PC-9 (cell line): ENCODE data around the gene LCOR. TPM values are rescaled to one million over a fixed set of nuclear protein-coding genes. Genes with fewer than 3 reads are reported as not detected.

Experiments
- BruUV-seq: library from RNA; stranded (reverse); fragments of 400-500 nt; replicated peaks from 2 replicates; lab custom pipeline; 2021; lab: Mats Ljungman, UMichigan
- CTCF ChIA-PET: fragments of 300-600 bp; sonication (Branson Sonifier 250); formaldehyde crosslinking; loops from one replicate; lab custom pipeline; 2022; ENCODE audit warnings: antibody characterized with exemption; lab: Charles Lee
- POLR2A ChIA-PET: fragments of 300-600 bp; sonication (Branson Sonifier 250); formaldehyde crosslinking; loops from one replicate; lab custom pipeline; 2022; ENCODE audit warnings: antibody characterized with exemption; ENCODE audit not compliant: unreplicated experiment; lab: Charles Lee
- DNase-seq, 2 experiments: peaks; one replicate each; pipeline versions ENCODE4 v3.0.0 to v3.0.0-alpha.2; 2015 to 2022; ENCODE audit warnings: mixed read lengths in 1 of 2
- H2AFZ ChIP-seq: fragments of 200-600 bp; sonication (generic); 2 replicates; pipeline ENCODE4 v1.8.1; 2017; ENCODE audit warnings: antibody characterized with exemption
- H3F3A ChIP-seq: fragments of 200-600 bp; sonication (generic); 2 replicates; pipeline ENCODE4 v1.8.1; 2017; ENCODE audit warnings: antibody characterized with exemption, mild to moderate bottlenecking, low read depth; ENCODE audit not compliant: insufficient read depth
- H3K27ac ChIP-seq: fragments of 200-600 bp; sonication (generic); 2 replicates; pipeline ENCODE4 v1.6.1; 2016; ENCODE audit warnings: mixed run types
- H3K27me3 ChIP-seq: fragments of 200-600 bp; sonication (generic); 2 replicates; pipeline ENCODE4 v1.6.1; 2016; ENCODE audit warnings: low read depth, mixed run types; ENCODE audit not compliant: insufficient read depth
- H3K36me3 ChIP-seq: fragments of 200-600 bp; sonication (generic); 2 replicates; pipeline ENCODE4 v1.6.1; 2016; ENCODE audit warnings: low read depth, mixed run types
- H3K4me1 ChIP-seq: fragments of 200-600 bp; sonication (generic); replicated peaks from 2 replicates; pipeline ENCODE4 v1.6.1; 2016; ENCODE audit warnings: mixed run types; ENCODE audit not compliant: insufficient read depth
- H3K4me2 ChIP-seq: fragments of 200-600 bp; sonication (generic); 2 replicates; pipeline ENCODE4 v1.6.1; 2017; ENCODE audit warnings: mixed run types
- H3K4me3 ChIP-seq: fragments of 200-600 bp; sonication (generic); 2 replicates; pipeline ENCODE4 v1.6.1; 2016; ENCODE audit warnings: mixed run types
- H3K79me2 ChIP-seq: fragments of 200-600 bp; sonication (generic); 2 replicates; pipeline ENCODE4 v1.6.1; 2017; ENCODE audit warnings: low read depth, mixed run types
- H3K9me2 ChIP-seq: fragments of 200-600 bp; sonication (generic); 2 replicates; pipeline ENCODE4 v1.8.1; 2017; ENCODE audit warnings: mild to moderate bottlenecking; ENCODE audit not compliant: insufficient read depth
- H3K9me3 ChIP-seq: fragments of 200-600 bp; sonication (generic); 2 replicates; pipeline ENCODE4 v1.8.1; 2016; ENCODE audit warnings: low read depth; ENCODE audit not compliant: insufficient read depth
- H4K20me1 ChIP-seq: fragments of 200-600 bp; sonication (generic); 2 replicates; pipeline ENCODE4 v1.8.1; 2017; ENCODE audit not compliant: insufficient read depth
- EZH2 ChIP-seq: fragments of 200-600 bp; sonication (generic); IDR thresholded peaks from 2 replicates; pipeline ENCODE4 v1.8.0; 2017; ENCODE audit warnings: antibody characterized with exemption, low read depth
- intact Hi-C: fragments of 100-400 bp; cut with micrococcal nuclease; formaldehyde crosslinking; loops from one replicate; pipeline ENCODE4 v1.10.0; 2022; ENCODE audit not compliant: unreplicated experiment
- total RNA-seq: library from RNA; stranded (reverse); gene quantifications from 2 replicates; pipeline ENCODE4 v1.2.3, GENCODE V29; 2021
- TF ChIP-seq, protein P1 (sequence below): fragments of 200-600 bp; sonication (generic); conservative IDR thresholded peaks from 2 replicates; pipeline ENCODE4 v1.6.1; 2017; ENCODE audit warnings: mixed run types, antibody characterized with exemption, mild to moderate bottlenecking, moderate library complexity

Gene LCOR
- total RNA-seq, 1 experiment from 2014 or later: 36.4 TPM

DNA sequence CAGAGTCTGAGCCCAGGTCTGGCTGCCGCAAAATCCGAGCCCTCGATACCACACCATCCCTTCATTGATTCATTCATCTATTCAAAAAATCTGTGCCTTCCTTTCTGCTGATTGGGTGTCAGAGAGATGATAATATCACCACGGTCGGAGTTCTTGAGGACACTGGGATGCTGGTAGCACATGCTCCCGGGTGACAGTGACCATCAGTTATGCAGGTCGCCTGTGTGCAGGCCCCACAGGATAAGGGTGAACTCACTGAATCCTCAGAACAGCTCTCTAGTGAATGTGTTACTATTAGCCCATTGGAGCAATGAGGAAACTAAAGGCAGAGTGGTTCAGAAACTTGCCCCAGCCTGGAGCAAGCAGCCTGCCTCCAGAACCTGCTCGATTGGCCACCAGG, 208.6 kb downstream of the LCOR start:
- ChIA-PET CTCF (no interaction called here), POLR2A (no interaction called here)
- H3K79me2 ChIP-seq: no peaks in the 10 kb centered on the region
- no peaks in the 10 kb centered on the region for H3K36me3 ChIP-seq
- H3K27me3 ChIP-seq: no peaks in the 10 kb centered on the region
- TF ChIP-seq EZH2: no peak
- TF ChIP-seq, protein P1, sequence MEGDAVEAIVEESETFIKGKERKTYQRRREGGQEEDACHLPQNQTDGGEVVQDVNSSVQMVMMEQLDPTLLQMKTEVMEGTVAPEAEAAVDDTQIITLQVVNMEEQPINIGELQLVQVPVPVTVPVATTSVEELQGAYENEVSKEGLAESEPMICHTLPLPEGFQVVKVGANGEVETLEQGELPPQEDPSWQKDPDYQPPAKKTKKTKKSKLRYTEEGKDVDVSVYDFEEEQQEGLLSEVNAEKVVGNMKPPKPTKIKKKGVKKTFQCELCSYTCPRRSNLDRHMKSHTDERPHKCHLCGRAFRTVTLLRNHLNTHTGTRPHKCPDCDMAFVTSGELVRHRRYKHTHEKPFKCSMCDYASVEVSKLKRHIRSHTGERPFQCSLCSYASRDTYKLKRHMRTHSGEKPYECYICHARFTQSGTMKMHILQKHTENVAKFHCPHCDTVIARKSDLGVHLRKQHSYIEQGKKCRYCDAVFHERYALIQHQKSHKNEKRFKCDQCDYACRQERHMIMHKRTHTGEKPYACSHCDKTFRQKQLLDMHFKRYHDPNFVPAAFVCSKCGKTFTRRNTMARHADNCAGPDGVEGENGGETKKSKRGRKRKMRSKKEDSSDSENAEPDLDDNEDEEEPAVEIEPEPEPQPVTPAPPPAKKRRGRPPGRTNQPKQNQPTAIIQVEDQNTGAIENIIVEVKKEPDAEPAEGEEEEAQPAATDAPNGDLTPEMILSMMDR: no peak
- no peak for DNase-seq
- BruUV-seq: no TSS peak
- H4K20me1 ChIP-seq: no peaks in the 10 kb centered on the region
- no peaks in the 10 kb centered on the region for H3K9me3 ChIP-seq
- H2AFZ ChIP-seq: no peak overlapping the region
- intact Hi-C loops: no loop called here
- no peaks in the 10 kb centered on the region for H3F3A ChIP-seq
- no peak overlapping the region for H3K4me3 ChIP-seq
- H3K27ac ChIP-seq: no peak overlapping the region
- H3K4me2 ChIP-seq: no peak overlapping the region
- H3K9me2 ChIP-seq: no peaks in the 10 kb centered on the region
- peaks cover 13% of the 10 kb centered on the region for H3K4me1 ChIP-seq

GRCh38 chr10:97042081-97042480, 210.0 kb downstream of the LCOR start:
- no peaks in the 10 kb centered on the region for H3K79me2 ChIP-seq
- H3K36me3 ChIP-seq: no peaks in the 10 kb centered on the region
- no peak overlapping the region for H3K4me3 ChIP-seq
- no TSS peak for BruUV-seq
- H3F3A ChIP-seq: no peaks in the 10 kb centered on the region
- H3K4me2 ChIP-seq: no peak overlapping the region
- H2AFZ ChIP-seq: no peak overlapping the region
- DNase-seq: no peak
- no peaks in the 10 kb centered on the region for H3K9me3 ChIP-seq
- no peak overlapping the region for H3K27ac ChIP-seq
- POLR2A ChIA-PET: no interaction called here
- intact Hi-C loops: no loop called here
- CTCF ChIA-PET: no interaction called here
- no peaks in the 10 kb centered on the region for H3K9me2 ChIP-seq
- H3K27me3 ChIP-seq: no peaks in the 10 kb centered on the region
- no peaks in the 10 kb centered on the region for H4K20me1 ChIP-seq
- H3K4me1 ChIP-seq: peaks cover 13% of the 10 kb centered on the region
- TF ChIP-seq, protein P1: no peak
- no peak for TF ChIP-seq EZH2

DNA sequence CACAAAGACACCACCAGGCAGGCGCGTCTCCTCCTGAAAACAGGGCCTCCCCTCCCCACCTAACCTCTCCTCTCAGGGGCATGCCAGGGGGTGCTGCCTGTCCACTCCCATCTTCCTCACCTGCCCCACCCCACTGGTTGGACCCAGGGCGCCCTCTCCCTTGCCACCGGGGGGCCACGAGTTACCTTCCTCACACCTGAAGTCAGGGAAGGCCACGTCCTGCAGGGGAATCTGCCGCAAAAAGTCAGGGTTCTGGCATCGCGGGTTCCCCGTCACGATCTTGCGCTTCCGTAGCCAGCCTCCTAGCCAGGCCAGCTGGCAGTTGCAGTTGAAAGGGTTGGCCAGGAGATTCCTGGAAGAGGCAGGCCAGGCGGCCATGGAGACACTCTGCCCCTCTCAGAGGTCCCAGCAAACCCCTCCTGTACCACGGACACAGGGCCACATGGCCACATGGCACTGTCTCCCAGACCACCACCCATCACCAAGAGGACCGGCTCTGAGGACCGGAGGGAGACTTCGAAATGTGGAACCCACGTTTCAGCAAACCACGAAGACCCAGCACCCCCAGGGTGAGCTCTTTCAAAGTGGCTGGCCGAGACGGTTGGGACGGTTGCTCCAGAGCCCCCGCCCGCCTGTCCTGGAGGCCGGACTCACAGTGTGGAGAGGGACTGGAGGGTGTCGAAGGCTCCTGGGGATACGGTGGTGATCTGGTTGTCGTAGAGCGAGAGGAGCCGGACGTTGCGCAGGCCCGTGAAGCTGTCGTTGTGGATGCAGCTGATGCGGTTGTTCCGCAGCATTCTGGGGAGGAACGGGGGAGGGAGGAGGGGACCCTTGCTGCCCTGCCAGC, 210.8 kb downstream of the LCOR start:
- Histone ChIP-seq H3K79me2 (no peaks in the 10 kb centered on the region), H3K27ac (no peak overlapping the region), H3K4me3 (no peak overlapping the region), H3K9me2 (no peaks in the 10 kb centered on the region), H3K9me3 (no peaks in the 10 kb centered on the region), H3F3A (no peaks in the 10 kb centered on the region), H2AFZ (no peak overlapping the region), H4K20me1 (no peaks in the 10 kb centered on the region), H3K4me2 (no peak overlapping the region), H3K36me3 (no peaks in the 10 kb centered on the region), H3K4me1 (peaks cover 8% of the 10 kb centered on the region), H3K27me3 (no peaks in the 10 kb centered on the region)
- TF ChIP-seq EZH2: no peak
- TF ChIP-seq, protein P1: no peak
- BruUV-seq: no TSS peak
- intact Hi-C loops: no loop called here
- DNase-seq: no peak
- ChIA-PET POLR2A (no interaction called here), CTCF (no interaction called here)
